Activated CD4-positive, CD25-positive, alpha-beta regulatory T cell treated with anti-CD3 and anti-CD28 coated beads, Interleukin-2, amount 50 U/mL, for 72 hours (primary cell): ENCODE measurements around the gene ALDH3A1.

Experiments
- DNase-seq: peaks from one replicate; pipeline ENCODE4 v3.0.0; 2021

The ALDH3A1 gene

GRCh38 chr17:19702217-19702641 is 45.9 kb downstream of the ALDH3A1 start:
- no peak for DNase-seq
